Measurements from ENCODE around the gene KCNE3. TPM values are rescaled to one million over a fixed set of nuclear protein-coding genes. Genes with fewer than 3 reads are reported as not detected.

Gene KCNE3
- total RNA-seq, 4 donors from 2014 or later: 0.72 to 8.4 (median 3.5) TPM

DNA sequence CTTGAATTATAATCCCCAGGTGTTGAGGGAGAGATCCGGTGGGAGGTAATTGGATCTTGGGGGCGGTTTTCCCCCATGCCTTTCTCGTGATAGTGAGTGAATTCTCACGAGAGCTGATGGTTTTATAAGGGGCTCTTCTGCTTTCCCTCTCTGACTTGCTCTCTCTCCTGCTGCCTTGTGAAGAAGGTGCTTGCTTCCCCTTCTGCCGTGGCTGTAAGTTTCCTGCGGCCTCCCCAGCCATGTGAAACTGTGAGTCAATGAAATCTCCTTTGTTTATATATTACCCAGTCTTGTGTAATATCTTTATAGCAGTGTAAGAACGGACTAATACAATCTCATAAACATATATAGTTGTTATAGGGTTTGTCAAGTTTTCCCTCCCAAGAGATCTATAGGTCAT, 32.8 kb downstream of the KCNE3 start:
- no peak for TF ChIP-seq POLR2A (IDR thresholded peaks at IDR 0.05)
- no peak for TF ChIP-seq CTCF (IDR thresholded peaks at IDR 0.05)
- WGBS, 2 donors: 52 to 64% methylated on average over 7 of the region's 7 CpGs
- Histone ChIP-seq H3K4me3 (no peak overlapping the region), H3K36me3 (no peaks in the 10 kb centered on the region), H3K27ac (no peak overlapping the region), H3K9me3 (no peaks in the 10 kb centered on the region), H3K27me3 (no peaks in the 10 kb centered on the region), H3K4me1 (peaks cover 0 to 23% (median 0%) of the 10 kb centered on the region in 3 donors)
- no peak for DNase-seq
- intact Hi-C loops (cut with DNase I): no loop called here

DNA sequence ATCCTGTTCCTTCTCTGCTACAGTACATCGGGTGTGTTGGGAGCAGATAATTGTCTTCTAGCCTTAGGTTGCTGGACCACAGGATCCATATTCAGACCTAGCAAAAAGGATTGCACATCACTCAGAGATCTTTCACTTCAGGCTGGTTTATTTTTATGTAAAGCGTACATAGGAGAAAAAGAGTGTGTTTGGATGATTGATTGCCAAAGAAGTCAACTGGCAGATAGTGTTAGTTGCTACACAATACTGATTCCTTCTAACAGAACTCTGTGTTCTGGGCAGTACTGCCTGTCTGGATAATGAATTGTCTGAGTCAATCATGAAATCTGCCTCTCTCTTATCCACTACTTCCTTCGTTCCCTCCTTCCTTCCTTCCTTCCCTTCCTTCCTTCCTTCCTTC, 38.1 kb downstream of the KCNE3 start:
- Histone ChIP-seq H3K4me3 (no peak overlapping the region), H3K27me3 (no peaks in the 10 kb centered on the region), H3K9me3 (peaks cover 0 to 14% (median 8%) of the 10 kb centered on the region in 3 donors), H3K36me3 (no peaks in the 10 kb centered on the region), H3K4me1 (no peaks in the 10 kb centered on the region), H3K27ac (no peak overlapping the region)
- 78 to 88% methylated on average over 3 of the region's 3 CpGs for WGBS, 2 donors
- TF ChIP-seq POLR2A (IDR thresholded peaks at IDR 0.05) (no peak), CTCF (IDR thresholded peaks at IDR 0.05) (no peak)
- intact Hi-C loops (cut with DNase I): no loop called here
- no peak for DNase-seq

- H3K36me3 ChIP-seq: no peaks in the 10 kb centered on the region
- H3K4me3 ChIP-seq: no peak overlapping the region
- no peak for TF ChIP-seq CTCF (IDR thresholded peaks at IDR 0.05)
- TF ChIP-seq POLR2A (IDR thresholded peaks at IDR 0.05): no peak
- no peak overlapping the region for H3K27ac ChIP-seq
- H3K4me1 ChIP-seq: no peaks in the 10 kb centered on the region
- WGBS, 2 donors: 82 to 89% methylated on average over 4 of the region's 4 CpGs
- H3K9me3 ChIP-seq: peaks cover 0 to 14% (median 8%) of the 10 kb centered on the region in 3 donors
- H3K27me3 ChIP-seq: no peaks in the 10 kb centered on the region
- intact Hi-C loops (cut with DNase I): no loop called here
- DNase-seq: no peak
Observed at GRCh38 chr11:74427384-74427886, 39.9 kb downstream of the KCNE3 start.

DNA sequence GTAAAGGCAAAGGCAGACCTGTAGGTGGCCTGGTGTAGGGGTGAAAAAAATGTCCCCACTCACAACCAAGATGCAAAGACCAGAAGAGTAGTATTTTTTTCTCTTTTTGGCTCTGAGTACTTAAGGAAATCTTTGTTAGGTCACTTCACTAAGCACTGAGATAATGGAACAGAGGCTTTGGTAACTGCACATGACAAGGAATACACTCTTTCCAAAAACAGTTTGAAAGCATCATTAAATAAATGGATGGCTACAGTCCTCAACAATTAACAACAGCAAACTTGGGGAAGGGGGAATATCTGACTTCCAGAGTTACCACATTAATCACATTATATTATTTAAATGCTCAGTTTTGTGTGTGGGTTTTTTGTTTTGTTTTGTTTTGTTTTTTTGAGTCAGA, 42.2 kb downstream of the KCNE3 start:
- Histone ChIP-seq H3K4me1 (no peaks in the 10 kb centered on the region), H3K27ac (no peak overlapping the region), H3K27me3 (no peaks in the 10 kb centered on the region), H3K36me3 (no peaks in the 10 kb centered on the region), H3K4me3 (no peak overlapping the region), H3K9me3 (peaks cover 0 to 14% (median 8%) of the 10 kb centered on the region in 3 donors)
- no peak for DNase-seq
- TF ChIP-seq POLR2A (IDR thresholded peaks at IDR 0.05) (no peak), CTCF (IDR thresholded peaks at IDR 0.05) (no peak)
- intact Hi-C loops (cut with DNase I): no loop called here

- no peak for DNase-seq
- no peaks in the 10 kb centered on the region for H3K27me3 ChIP-seq
- peak overlapping the region in 2 of 4 donors; percentile 71 for H3K27ac ChIP-seq
- intact Hi-C loops (cut with DNase I): no loop called here
- H3K9me3 ChIP-seq: no peaks in the 10 kb centered on the region
- TF ChIP-seq POLR2A (IDR thresholded peaks at IDR 0.05) (no peak), CTCF (IDR thresholded peaks at IDR 0.05) (no peak)
- WGBS, 2 donors: 7 to 10% methylated on average over 1 of the region's 1 CpG
- no peak overlapping the region for H3K4me3 ChIP-seq
- H3K36me3 ChIP-seq: no peaks in the 10 kb centered on the region
- H3K4me1 ChIP-seq: peaks cover 22 to 42% (median 24%) of the 10 kb centered on the region in 3 donors
Observed at GRCh38 chr11:74418509-74418895, 48.8 kb downstream of the KCNE3 start.

Data from esophagus squamous epithelium (tissue), 5 donors.